Measurements from ENCODE around the gene EED.

Gene EED

GRCh38 chr11:86244522-86245368 is at the start of gene EED:
EED (plus strand) TSS chr11:86244753; CDS start chr11:86245230, 477 bp downstream.
- 0 out of 2 replicates have a peak, but pooled peaks have one; percentile 22 for TF ChIP-seq EGR1 (IDR thresholded peaks at IDR 0.05)
- TF ChIP-seq, protein P1, sequence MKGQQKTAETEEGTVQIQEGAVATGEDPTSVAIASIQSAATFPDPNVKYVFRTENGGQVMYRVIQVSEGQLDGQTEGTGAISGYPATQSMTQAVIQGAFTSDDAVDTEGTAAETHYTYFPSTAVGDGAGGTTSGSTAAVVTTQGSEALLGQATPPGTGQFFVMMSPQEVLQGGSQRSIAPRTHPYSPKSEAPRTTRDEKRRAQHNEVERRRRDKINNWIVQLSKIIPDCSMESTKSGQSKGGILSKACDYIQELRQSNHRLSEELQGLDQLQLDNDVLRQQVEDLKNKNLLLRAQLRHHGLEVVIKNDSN (IDR thresholded peaks at IDR 0.05): peak; percentile 14
- no peak for TF ChIP-seq RAD21 (IDR thresholded peaks at IDR 0.05; ENCODE audit: low read depth)
- TF ChIP-seq CEBPB (IDR thresholded peaks at IDR 0.05): no peak
- TF ChIP-seq ZBTB7A (IDR thresholded peaks at IDR 0.05; ENCODE audit: low read depth): no peak; the same call in 1 of the 2 replicates
- peak; percentile 28 for TF ChIP-seq CREB1 (IDR thresholded peaks at IDR 0.05; ENCODE audit: low read depth)
- peak; percentile 48; the same call in 1 of the 2 replicates for TF ChIP-seq TCF12 (IDR thresholded peaks at IDR 0.05; ENCODE audit: low read depth)
- TF ChIP-seq TEAD4 (IDR thresholded peaks at IDR 0.05): 0 out of 2 replicates have a peak, but pooled peaks have one; percentile 18
- peak; percentile 13; the same call in 1 of the 2 replicates for TF ChIP-seq FOXM1 (IDR thresholded peaks at IDR 0.05; ENCODE audit: borderline replicate concordance, low read depth)
- peak; percentile 63; the same call in 1 of the 2 replicates for TF ChIP-seq YY1 (IDR thresholded peaks at IDR 0.05; ENCODE audit: low read depth)
- peak; percentile 73 for TF ChIP-seq MAX (IDR thresholded peaks at IDR 0.05)
- TF ChIP-seq NFIC (IDR thresholded peaks at IDR 0.05): peak; percentile 24; the same call in 1 of the 2 replicates
- TF ChIP-seq EP300 (IDR thresholded peaks at IDR 0.05; ENCODE audit: borderline replicate concordance): peak; percentile 50; the same call in 1 of the 2 replicates
- TF ChIP-seq TAF1 (IDR thresholded peaks at IDR 0.05; ENCODE audit: low read depth): peak; percentile 85

GRCh38 chr11:86194998-86195397 is 49.6 kb upstream of the EED start:
- TF ChIP-seq RAD21 (IDR thresholded peaks at IDR 0.05; ENCODE audit: low read depth) (no peak), YY1 (IDR thresholded peaks at IDR 0.05; ENCODE audit: low read depth) (no peak), TCF12 (IDR thresholded peaks at IDR 0.05; ENCODE audit: low read depth) (no peak), FOXM1 (IDR thresholded peaks at IDR 0.05; ENCODE audit: borderline replicate concordance, low read depth) (no peak), TAF1 (IDR thresholded peaks at IDR 0.05; ENCODE audit: low read depth) (no peak), CEBPB (IDR thresholded peaks at IDR 0.05) (no peak)
- TF ChIP-seq, protein P1 (IDR thresholded peaks at IDR 0.05): no peak
- TF ChIP-seq, protein P2, sequence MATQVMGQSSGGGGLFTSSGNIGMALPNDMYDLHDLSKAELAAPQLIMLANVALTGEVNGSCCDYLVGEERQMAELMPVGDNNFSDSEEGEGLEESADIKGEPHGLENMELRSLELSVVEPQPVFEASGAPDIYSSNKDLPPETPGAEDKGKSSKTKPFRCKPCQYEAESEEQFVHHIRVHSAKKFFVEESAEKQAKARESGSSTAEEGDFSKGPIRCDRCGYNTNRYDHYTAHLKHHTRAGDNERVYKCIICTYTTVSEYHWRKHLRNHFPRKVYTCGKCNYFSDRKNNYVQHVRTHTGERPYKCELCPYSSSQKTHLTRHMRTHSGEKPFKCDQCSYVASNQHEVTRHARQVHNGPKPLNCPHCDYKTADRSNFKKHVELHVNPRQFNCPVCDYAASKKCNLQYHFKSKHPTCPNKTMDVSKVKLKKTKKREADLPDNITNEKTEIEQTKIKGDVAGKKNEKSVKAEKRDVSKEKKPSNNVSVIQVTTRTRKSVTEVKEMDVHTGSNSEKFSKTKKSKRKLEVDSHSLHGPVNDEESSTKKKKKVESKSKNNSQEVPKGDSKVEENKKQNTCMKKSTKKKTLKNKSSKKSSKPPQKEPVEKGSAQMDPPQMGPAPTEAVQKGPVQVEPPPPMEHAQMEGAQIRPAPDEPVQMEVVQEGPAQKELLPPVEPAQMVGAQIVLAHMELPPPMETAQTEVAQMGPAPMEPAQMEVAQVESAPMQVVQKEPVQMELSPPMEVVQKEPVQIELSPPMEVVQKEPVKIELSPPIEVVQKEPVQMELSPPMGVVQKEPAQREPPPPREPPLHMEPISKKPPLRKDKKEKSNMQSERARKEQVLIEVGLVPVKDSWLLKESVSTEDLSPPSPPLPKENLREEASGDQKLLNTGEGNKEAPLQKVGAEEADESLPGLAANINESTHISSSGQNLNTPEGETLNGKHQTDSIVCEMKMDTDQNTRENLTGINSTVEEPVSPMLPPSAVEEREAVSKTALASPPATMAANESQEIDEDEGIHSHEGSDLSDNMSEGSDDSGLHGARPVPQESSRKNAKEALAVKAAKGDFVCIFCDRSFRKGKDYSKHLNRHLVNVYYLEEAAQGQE (IDR thresholded peaks at IDR 0.05; ENCODE audit: low read depth): no peak

GRCh38 chr11:86196085-86196696 is 48.4 kb upstream of the EED start:
- TF ChIP-seq MAX (IDR thresholded peaks at IDR 0.05) (no peak), TEAD4 (IDR thresholded peaks at IDR 0.05) (no peak), TAF1 (IDR thresholded peaks at IDR 0.05; ENCODE audit: low read depth) (no peak), CREB1 (IDR thresholded peaks at IDR 0.05; ENCODE audit: low read depth) (no peak), FOXM1 (IDR thresholded peaks at IDR 0.05; ENCODE audit: borderline replicate concordance, low read depth) (no peak), NFIC (IDR thresholded peaks at IDR 0.05) (no peak), RAD21 (IDR thresholded peaks at IDR 0.05; ENCODE audit: low read depth) (no peak), YY1 (IDR thresholded peaks at IDR 0.05; ENCODE audit: low read depth) (no peak), TCF12 (IDR thresholded peaks at IDR 0.05; ENCODE audit: low read depth) (no peak)

- TF ChIP-seq, protein P2 (IDR thresholded peaks at IDR 0.05; ENCODE audit: low read depth): no peak
- TF ChIP-seq RAD21 (IDR thresholded peaks at IDR 0.05; ENCODE audit: low read depth) (no peak), TCF12 (IDR thresholded peaks at IDR 0.05; ENCODE audit: low read depth) (no peak), CEBPB (IDR thresholded peaks at IDR 0.05) (no peak), ZBTB7A (IDR thresholded peaks at IDR 0.05; ENCODE audit: low read depth) (no peak), YY1 (IDR thresholded peaks at IDR 0.05; ENCODE audit: low read depth) (no peak), MAX (IDR thresholded peaks at IDR 0.05) (no peak), EP300 (IDR thresholded peaks at IDR 0.05; ENCODE audit: borderline replicate concordance) (no peak), TEAD4 (IDR thresholded peaks at IDR 0.05) (no peak), CREB1 (IDR thresholded peaks at IDR 0.05; ENCODE audit: low read depth) (no peak), TAF1 (IDR thresholded peaks at IDR 0.05; ENCODE audit: low read depth) (no peak), NFIC (IDR thresholded peaks at IDR 0.05) (no peak), EGR1 (IDR thresholded peaks at IDR 0.05) (no peak), FOXM1 (IDR thresholded peaks at IDR 0.05; ENCODE audit: borderline replicate concordance, low read depth) (no peak)
- TF ChIP-seq, protein P1 (IDR thresholded peaks at IDR 0.05): no peak
Measured at GRCh38 chr11:86196913-86197312, 47.6 kb upstream of the EED start.
